Non-pigmented ciliary epithelial cell (primary cell): ENCODE measurements around the gene VASH2.

Experiments
- DNase-seq: peaks from one replicate; pipeline ENCODE4 v3.0.0-alpha.2; 2010; ENCODE audit warnings: low read depth

VASH2 gene

DNA sequence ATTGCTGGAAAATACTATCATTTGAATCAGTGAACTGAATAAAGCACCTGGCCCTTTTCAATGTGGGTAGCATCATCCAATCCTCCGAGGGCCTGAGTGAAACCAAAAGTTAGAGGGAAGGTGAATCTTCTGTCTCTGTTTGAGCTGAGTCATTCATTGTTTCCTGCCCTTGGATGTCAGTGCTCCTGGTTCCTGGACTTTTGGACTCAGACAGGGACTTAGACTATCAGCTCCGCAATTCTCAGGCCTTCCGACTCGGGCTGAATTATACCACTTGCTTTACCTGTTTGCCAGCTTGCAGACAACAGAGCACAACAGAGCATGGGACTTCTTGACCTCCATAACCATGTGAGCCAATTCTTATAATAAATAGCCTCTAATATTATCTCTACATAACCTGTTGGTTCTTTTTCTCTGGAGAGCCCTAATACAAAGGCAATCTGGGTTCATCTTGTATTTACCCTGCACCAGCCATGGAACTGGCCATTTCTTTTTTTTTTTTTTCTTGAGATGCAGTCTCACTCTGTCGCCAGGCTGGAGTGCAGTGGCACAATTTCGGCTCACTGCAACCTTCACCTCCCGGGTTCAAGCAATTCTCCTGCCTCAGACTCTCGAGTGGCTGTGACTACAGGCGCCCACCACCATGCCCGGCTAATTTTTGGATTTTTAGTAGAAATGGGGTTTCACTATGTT, 19.2 kb upstream of the VASH2 start:
- DNase-seq: no peak

DNA sequence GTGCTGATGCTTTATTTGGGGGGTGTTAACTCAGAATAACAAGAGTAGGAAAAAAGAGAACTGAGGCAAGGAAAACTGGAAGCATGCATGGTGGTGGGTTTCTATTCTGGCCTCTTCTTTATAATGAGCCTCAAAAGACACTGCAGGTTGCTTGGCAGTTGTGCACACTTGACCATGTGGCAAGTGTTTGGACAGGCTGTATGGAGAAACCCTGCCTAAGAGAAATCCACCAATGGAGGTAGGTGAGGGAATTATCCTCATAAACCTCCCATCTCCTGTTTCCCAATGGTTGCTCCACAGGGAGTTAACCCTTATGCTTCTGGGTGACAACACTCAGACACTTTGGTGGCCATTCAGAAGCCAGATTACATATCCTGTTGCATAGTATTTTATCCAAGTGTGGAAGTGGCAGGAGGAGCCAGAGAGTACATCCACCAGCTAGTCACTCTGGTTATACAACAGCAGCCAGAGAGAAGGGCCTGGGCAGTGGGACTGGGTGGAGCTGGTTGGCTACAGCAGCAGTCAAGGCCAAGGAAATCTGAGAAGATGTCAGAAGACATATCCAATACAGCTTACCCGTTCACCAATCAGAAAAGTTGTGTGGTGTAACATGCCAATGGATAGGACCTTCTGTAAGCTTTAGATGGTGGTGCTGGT, 16.4 kb upstream of the VASH2 start:
- DNase-seq: no peak

DNA sequence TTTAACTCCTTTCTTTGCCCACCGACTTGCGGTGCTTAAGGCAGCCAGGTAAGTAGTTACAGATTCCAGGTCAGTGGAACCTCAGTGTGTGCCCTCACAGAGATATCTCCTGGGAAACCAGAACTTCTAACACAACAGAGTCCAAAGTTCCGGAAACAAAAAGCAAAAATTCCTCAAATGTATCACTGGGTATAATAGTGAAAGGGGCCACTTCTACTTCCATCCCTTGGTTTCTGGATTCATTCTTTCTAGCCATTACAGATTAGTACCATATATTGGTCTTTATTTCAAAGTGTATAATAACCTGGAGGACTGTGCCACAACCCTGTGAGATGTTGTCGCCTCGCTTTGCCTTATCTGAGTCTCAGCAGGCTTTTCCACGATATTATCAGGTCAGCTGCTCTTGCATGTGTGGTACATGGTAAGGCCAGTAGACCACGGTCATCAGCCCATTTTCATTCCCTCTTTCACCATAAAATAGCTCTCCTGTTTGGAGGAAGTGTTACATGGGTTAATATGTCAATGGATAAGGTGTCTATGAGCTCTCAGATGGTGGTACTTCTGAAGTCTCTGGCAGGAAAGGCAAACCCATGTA, 14.9 kb upstream of the VASH2 start:
- DNase-seq: no peak

DNA sequence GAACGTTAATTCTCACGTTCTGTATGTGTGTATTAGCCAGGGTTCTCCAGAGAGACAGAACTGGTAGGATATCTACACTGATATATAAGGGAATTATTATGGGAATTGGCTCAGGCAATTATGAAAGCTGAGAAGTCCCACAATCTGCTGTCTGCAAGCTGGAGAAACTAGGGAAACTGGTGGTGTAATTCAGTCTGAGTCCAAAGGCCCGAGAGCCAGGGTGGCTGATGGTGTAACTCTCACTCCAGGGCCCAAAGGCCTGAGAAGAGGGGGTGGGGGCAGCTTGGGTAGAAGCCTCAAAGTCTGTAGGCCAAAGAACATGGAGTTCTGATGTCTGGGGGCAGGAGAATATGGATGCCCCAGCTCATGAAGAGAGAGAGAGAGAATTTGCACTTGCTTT, 13.3 kb upstream of the VASH2 start:
- no peak for DNase-seq

DNA sequence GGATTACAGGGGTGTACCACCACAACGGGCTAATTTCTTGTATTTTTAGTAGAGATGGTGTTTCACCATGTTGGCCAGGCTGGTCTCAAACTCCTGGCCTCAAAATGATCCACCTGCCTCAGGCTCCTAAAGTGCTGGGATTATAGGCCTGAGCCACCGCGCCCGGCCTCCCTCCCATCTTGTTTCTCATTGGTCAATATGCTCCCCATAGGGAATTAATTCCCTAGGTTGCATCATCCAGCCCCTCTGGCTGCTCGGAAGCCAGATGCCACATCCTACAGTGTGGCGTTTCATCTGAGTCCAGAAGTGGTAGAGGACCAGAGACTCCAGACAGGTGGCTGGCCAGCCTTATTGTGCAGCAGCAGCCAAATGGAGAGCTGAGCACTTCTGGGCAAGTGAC, 11.5 kb upstream of the VASH2 start:
- no peak for DNase-seq

DNA sequence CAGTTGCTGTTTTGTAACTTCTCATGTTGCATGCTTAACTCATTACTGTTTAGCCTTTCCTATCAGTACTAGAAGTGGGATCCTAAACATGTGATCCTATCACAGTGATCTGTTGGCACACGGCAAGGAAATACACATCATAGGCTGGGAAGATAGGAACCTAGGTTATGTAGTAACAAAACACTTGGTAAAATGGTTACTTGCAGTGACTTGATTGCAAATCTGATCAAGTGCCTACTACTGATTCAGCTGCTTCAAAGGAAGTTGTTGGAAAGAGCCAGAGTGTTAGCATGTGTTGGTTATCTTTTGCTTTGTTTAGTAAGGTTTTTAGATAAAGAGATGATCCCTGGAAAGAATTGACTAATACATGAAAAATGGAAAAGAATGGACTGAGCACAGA, 8.9 kb upstream of the VASH2 start:
- DNase-seq: no peak

DNA sequence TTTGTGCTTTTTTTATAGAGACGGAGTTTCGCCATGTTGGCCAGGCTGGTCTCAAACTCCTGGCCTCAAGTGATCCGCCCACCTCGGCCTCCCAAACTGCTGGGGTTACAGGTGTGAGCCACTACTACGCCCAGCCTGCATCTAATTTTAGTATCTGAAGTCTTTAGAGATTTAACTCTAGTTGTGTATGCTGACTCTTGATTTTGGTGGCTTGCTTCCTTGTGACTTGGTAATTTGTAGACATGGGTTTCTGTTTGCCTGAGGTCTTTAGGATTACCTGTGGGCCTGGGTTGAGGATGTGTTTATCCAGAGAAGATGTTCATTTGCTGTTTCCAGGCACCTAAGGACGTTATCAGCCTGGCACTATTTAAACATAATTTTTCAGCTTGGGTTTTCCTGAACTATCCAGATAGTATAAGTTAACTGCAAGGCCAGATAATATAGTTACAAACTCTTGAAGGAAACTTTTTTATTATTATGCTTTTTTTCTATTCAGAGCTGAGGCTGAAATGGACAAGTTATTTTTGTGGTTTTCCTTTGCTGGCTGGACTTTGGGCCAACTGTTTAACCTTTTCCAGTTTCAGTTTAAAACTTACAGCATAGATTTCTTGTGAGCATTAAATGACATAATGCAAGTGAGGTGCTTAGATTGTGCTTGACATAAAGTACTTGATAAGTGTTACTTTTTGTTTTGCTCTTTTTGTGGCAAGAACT, 7.5 kb upstream of the VASH2 start:
- DNase-seq: no peak

DNA sequence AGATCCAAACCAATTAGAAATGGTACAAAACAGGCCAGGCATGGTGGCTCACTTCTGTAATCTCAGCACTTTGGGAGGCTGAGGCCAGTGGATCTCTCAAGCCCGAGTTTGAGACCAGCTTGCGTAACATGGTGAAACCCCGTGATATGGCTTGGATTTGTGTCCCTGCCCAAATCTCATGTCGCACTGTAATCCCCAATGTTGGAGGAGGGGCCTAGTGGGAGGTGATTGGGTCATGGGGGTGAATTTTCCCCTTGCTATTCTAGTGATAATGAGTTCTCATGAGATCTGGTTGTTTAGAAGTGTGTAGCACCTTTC, 7.0 kb upstream of the VASH2 start:
- no peak for DNase-seq

DNA sequence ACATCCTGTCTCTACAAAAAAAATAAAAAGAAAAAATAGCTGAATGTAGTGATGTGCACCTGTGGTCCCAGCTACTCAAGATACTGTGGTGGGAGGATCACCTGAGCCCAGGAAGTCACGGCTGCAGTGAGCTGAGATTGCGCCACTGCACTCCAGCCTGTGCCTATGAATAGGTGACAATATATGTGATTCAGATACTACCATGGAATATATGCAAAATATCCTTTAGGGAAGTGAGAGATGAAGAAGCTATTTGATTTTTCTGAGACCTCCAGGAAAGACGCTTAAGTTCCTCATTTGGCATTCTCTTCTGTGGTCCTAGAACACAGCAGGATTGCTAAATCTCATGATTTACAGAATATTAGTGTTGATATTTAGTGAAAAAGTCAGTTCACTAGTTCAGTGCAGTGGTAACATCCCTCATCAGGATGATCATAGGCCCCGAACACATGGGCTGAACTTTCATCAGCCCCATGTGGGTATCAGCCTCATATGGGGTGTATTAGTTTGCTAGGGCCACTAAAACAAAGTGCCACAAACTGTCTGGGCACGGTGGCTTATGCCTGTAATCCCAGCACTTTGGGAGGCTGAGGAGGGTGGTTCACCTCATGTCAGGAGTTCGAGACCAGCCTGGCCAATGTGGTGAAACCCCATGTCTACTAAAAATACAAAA, 6.0 kb upstream of the VASH2 start:
- no peak for DNase-seq

DNA sequence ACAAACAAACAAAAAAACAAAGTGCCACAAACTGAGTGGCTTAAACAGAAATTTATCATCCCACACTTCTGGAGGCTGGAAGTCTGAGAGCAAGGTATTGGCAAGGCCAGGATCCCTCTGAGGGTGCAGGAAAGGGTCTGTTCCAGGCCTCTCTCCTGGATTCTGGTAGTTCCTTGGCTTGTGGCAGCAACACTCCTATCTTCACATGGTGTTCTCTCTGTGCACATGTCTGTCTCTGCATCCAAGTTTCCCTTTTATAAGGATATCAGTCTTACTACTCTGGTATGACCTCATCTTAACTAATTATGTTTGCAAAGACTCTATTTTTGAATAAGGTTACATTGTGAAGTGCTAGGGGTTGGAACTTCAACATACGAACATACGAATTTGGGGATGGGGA, 5.3 kb upstream of the VASH2 start:
- no peak for DNase-seq

DNA sequence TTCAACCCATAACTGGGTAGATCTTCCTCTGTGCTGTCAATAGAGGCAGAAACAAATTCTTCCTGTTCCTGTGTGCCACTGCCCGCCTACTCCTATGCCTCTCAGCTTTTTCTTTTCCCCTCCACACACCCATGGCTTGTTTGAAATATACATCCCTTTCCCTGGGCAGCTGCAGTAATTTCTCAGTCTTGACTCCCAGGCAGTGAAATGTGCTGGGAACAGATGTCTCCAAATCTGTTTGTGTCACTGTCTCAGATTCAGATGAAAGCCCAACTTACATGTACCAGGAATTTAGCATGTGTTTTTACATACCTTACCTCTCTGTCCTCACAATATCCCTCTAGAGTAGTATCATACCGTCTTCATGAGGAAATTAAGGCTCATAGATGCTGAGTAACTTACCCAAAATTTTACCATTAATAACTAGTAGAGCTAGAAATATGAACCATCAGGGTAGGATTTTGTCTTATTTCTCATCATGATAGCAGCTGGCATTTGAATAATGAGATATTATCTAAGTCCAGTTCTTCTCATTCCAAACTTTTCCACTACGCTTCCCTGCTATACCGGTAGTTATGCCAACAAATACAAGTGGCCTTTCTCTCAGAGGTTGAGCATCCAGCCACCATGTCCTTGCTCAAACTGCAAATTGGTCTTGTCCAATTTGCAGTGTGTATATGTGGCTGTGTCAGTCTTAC, 4.7 kb upstream of the VASH2 start:
- no peak for DNase-seq

DNA sequence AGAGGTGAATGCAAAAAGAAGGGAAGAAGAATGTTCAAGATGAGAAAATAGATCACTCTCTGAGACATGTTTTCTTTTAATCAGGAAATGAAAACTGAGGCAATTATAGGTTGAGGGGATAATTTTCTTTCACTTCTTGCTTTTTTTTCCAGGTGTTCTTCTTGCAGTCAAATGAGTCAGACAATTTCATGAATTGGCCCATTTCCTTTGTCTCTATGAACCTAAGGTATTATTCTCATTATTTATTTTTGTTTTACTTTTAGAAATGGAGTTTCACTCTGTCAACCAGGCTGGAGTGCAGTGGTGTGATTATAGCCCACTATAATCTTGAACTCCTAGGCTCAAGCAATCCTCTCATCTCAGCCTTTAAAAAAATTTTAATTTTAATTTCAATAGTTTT, 3.5 kb upstream of the VASH2 start:
- no peak for DNase-seq

DNA sequence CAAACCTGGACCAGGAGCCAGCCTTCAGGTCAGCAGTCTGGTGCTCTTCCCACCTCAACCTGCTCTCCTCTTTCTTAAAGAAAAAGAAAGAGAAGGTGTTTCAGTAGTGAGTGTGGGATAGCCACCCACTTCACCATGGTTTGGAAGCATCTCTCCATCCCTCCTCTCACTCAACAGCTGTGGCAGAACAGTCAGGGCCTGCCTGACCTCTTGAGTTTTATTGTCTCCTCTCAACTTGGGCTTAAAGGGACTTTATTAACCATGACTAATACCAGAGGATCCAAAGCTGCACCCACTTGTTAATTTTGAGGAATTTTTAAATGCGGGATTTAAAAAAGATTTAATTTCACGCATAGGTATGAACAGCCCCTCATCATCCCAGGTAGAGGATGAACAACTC, 570 bp upstream of the VASH2 start:
- DNase-seq: no peak

DNA sequence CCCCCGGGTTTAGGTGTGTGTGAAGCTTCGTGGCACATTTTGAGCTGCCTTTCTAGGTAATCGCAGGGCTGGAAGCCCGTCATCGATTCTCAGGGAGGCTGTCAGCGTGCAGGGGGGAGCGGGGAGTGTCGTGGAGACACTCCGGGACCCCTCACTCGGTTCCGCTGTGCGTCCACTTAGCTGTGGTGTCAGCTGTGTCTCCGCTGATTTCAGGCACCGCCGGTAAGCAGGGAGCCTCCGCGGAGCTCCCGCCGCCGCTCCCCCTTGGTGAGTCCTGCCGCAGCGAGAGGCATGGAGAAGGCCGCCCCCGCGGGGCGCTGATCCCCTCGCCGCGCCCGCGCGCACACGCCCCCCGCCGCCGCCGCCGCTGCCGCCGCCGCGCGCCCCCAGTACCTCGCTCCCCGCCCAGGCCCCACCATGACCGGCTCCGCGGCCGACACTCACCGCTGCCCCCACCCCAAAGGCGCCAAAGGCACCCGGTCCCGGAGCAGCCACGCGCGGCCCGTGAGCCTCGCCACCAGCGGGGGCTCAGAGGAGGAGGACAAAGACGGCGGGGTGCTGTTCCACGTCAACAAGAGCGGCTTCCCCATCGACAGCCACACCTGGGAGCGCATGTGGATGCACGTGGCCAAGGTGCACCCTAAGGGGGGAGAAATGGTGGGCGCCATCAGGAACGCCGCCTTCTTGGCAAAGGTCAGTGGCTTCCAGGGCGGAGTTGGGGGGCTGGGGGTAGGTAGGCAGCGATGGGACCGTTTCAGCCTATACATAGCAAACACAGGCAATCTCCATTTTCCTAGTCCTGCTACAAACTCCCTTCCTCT, 995 bp downstream of the VASH2 start:
- no peak for DNase-seq

DNA sequence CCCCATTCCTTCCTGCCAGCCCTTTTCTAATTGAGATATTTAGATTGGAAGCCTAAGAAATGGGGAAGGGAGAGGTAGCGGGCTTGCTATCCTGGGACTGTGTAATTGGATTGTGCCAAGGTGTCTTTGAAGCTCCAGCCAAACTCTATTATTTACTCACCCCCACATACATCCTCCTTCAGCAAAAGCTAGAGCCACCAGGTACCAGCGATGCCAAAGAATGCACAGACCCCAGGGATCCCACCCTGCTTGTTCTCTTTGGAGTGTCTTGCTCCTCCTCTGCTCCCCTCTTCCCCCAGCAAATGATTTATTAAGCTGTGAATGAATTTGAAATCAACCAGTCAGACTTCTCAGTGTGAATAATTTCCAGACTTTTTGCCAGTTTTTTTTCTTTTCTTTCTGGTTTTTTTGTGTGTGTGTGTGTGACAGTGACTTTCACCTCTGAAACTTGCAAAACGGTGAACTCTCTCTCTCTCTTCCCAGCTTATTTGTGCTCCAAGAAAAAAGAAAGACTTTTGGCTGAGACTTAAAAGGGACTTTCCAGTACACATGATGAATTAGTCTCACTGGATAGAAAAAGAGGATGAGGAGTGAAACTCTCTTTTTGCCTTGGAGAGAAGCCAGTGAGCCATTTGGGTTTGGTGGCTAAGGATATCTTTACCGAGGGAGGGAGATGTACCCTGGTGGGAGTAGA, 1.8 kb downstream of the VASH2 start:
- no peak for DNase-seq

DNA sequence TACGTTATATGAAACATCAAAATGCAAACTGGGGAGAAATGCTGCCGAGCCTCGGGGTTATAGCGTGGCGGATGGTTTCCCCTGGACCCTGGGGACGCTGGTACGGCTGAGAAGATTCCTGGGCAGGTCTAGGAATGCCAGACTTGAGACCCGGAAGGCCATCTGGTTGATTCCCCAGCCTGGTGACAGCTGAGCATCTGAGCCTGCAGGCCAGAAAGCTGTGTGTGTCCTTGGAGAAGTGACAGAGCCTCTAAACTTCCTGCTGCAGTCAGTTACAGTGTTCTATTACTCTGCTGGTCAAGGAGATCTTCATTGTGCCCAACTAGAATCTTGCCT, 2.3 kb downstream of the VASH2 start:
- no peak for DNase-seq

DNA sequence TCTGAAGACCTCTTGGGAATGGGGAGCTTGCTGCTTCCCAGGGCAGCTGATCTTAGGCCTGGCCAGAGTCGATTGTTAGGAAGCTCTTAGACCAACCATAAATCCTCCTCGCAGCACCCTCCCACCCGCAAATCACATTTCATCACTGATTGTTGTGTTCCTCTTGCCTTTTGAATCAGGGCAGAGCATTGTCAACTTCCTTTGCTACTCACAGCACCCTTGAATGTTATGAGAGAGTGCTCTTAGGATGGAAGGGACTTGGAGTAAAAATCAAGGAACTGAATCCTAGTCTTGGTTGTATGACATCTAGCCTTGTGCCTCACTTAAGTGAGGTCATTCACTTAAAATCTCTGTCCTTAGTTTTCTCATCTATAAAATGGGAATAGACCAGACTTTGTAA, 3.0 kb downstream of the VASH2 start:
- no peak for DNase-seq

DNA sequence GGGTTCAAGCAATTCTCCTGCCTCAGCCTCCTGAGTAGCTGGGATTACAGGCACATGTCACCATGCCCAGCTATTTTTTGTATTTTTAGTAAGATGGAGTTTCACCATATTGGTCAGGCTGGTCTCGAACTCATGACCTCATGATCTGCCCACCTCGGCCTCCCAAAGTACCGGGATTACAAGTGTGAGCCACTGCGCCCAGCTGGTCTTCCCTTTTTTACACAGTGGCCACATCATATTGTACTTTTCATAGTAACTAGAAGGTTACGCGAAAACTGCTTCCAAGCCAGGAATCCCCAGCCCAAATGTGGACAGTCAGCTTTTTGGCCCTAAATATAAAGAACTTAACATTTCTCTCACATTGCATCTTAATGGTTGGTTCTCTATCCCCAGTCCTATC, 4.2 kb downstream of the VASH2 start:
- no peak for DNase-seq

DNA sequence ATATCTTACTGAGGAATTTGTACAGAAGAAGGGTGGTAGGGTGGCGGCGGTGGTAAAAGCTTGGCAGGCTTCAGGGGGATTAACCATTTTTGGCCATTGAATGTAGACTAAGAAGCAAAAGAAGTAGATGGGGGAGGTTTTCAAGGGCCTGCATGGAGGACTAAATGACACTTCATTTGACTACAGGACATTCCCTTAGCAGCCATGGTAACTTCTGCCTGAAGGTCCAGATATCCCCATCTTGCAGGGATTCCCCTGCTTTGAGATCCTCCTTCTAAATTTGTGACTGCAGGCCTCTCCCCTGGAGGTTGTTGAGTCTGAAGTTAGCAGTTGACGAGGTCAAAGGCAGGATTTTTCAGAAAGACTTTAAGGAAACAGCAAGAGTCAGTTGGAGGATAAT, 4.8 kb downstream of the VASH2 start:
- DNase-seq: no peak

DNA sequence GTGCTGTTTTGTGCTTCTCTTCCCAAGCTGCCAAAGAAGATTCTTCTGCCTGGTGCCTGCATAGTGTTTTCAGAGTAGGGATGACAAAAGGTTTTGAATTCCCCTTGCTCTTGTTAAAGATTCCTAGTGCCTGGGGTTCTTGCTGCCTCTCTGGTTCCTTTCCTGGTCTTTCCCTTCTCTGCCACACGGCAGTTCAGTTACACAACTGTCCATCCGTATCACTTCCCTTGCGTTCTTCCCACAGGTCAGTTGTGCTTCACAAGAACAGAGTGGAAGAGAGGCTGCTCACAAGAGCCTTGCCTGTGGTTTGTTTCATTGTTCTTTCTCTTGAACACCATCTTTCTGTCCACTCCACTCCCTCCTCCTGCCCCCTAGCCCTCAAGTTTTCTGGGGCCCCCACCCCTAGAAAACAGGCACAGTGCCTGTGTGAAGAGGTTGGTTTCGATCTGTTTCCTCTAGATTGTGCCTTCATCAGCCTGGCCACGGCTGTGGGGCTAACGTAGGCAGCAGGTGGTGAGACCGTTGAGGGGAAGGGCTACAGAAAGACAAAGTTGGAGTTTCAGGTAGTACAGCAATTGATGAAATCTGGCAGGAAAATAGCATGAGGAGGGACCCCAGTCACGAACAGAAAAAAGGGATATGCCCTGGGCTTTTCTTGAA, 5.8 kb downstream of the VASH2 start:
- no peak for DNase-seq
